Kidney capillary endothelial cell (primary cell): ENCODE results near the gene CDK17.
A peak's percentile ranks its signal among the peaks of the same experiment; 100 is the strongest.

Experiments
- DNase-seq: peaks from one replicate; pipeline ENCODE4 v3.0.0-alpha.2; 2018; ENCODE audit warnings: low spot score

CDK17 gene

DNA sequence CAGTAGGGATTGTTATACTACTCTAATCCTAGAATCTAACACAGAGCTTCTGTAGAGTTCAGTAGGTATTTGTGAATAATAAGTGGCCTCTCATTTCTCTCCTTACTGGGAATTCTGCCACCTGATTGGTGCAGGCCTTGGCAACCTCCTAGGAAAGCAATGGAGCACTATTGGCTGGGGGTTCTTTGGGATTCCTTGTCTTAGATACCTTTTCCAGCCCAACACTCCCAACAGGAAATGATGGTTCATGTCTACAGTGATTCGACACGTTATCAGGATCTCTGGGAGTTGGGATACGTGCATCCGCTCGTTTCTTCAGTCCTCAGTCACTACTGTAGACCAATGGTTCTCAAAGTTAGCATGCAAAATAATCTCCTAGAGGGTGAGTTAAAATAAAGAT is 138.7 kb downstream of the CDK17 start:
- DNase-seq: no peak

- DNase-seq: no peak
Observed at GRCh38 chr12:96260644-96261043, 139.6 kb downstream of the CDK17 start.

GRCh38 chr12:96260231-96260630 is 140.0 kb downstream of the CDK17 start:
- no peak for DNase-seq

- DNase-seq: no peak
Observed at GRCh38 chr12:96258104-96258961, 141.9 kb downstream of the CDK17 start.

DNA sequence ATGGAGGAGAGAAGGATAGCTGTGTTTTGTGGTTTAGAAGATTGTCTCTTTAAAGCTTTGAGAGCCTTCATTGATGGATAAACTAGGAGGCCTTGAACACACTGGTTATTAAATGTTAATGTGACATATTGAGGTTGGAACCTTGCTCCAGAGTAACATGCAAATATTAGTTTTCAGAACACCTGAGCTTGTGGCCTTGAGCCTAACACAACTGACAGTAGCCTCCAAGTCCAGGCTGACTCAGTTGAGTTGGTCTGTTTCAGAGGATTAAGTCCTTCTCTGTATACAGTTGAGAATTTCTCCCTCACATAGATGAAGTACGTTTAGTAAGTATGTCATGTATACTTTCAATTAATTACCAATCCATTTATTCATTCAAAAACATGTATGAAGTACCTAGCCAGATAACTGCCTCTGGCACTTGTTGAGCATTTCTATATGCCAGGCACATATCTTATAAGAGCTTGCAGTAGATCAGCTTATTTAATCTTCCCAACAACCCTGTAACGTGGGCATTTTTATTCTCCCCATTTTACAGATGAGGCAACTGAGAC is 142.6 kb downstream of the CDK17 start:
- DNase-seq: no peak

DNA sequence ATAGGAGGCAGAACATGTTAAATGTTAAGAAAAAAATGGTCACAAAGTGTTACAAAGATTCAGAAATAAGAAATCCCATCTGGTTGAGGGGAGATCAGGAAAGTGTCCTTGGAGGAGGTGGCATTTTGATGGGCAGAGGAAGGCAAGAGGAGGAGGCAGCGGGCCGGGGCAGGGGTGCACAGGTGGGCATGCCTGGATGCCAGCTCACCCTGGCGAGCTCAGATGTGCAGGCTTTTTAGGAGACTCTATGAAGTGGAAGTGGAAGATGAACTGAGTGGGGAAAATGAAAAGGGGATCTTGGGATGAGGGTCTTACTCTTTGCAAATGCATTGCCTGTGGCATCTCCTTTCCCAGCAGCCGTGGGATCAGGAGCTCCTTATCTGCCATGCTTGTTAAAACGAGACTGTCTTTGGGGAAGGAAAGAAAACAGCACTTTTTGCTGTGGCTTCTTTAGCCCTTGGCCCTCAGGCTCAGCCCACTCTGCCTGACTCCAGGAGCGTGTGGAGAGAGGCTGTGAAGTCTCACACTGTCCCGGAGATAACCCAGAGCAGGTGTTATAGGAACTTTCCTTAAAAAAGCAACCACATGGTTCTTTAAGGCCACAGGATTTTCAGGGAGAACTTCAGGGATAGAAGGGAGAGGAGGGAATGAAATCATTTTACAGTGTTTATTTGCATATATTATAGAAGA is 143.4 kb downstream of the CDK17 start:
- no peak for DNase-seq

- peak; percentile 89 for DNase-seq
Observed at GRCh38 chr12:96255077-96255476, 145.2 kb downstream of the CDK17 start.

- no peak for DNase-seq
Observed at GRCh38 chr12:96250119-96250685, 150.0 kb downstream of the CDK17 start.

DNA sequence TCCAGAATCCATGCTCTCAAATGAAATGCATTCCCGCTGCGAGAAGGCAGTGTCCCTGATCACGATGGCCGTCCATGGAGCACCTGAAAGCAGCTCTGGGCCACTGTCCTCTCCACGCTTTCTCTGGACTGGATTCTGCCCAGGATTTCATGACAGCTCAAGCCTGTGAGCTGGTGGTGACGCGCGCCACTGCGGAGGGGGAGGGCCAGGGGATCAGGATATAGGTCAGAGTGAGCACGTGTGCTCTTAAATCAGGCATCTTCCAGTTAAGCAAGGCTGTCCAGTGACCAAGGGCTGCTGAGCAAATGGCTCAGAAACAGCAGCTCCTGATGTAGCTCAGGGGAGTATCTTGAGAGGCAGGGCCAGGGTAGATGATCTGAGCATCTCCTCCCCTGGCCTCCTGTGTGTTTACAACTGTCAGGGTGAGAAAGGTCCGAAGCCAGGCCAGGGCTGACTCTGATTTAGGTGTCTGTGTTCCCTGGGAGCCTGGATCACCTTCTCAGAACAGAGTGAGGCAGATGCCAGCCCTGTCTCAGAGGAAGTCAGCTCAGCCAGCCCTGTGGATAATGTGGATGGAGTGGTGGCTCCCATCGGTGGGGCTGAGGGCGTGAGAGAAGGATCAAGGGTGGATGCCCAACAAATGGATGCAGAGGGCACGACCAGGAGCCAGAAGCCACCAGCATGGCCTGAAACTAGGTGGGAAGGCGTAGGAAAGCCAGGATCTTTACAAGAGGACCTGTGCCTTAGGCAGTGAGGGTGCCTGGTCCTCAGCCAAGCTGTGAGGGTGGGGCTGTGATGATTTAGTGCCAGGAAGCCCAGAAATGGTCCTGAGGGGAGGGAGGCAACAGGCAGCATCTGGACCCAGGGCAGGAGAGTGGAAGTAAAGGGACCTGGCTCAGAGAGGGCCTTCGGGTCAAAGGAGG is 150.8 kb downstream of the CDK17 start:
- DNase-seq: peak; percentile 80

- no peak for DNase-seq
Observed at GRCh38 chr12:96248136-96248931, 151.9 kb downstream of the CDK17 start.

DNA sequence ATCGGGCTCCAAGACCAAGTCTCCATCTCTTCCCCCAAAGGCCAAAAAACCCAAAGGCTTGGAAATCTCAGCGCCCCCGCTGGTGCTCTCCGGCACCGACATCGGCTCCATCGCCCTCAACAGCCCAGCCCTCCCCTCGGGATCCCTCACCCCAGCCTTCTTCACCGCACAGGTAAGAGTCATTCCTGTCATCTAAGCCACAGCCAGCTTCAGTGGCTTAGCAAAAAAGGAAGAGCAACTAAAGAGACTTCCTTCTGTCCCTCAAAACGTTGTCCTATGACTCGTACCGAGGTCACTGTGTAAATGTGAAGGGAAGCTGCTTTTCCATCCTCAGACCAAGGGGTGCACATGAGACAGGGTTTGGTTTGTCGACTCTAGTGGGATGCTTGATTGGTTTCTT is 152.7 kb downstream of the CDK17 start:
- DNase-seq: no peak

- no peak for DNase-seq
Observed at GRCh38 chr12:96246926-96247505, 153.2 kb downstream of the CDK17 start.

DNA sequence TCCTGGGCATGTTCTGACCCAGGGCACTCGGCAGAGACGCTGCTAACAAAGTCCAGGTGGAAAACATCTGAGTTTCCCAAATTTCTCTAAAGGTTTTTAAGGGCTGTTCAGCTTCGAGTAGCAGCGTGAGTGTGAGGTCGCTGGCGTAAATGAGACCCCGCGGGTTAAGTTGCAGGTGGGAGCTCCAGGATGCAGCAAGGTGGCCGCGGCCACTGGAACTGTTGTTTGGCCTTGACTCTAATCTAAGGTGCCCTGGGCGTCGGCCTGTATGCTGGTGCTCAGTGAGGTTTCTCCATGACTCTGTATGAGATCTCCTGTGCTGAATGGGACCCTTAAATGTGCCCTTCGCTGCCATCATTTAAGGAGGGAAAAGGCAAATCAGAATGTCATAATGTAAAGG is 155.4 kb downstream of the CDK17 start:
- DNase-seq: no peak

GRCh38 chr12:96242597-96242996 is 157.6 kb downstream of the CDK17 start:
- no peak for DNase-seq

DNA sequence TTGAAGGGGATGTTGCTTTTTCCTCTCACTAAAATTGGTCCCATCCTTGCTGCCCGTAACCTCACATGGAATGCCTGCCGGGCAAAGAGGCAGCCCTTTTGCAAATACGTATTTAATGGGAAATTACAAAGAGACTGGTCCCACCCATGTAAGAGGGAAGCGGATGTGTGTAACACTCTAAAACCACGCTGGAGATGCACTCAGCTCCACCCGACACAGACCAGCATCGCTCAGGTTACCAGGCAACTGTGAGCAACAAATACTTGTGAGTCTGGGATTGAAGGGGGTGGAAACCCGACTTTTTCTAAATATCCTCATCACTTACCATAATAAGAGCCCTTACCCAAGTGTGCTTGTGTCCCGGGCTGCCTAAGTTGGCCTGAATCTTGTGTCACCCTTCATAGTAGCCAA is 158.4 kb downstream of the CDK17 start:
- DNase-seq: no peak

DNA sequence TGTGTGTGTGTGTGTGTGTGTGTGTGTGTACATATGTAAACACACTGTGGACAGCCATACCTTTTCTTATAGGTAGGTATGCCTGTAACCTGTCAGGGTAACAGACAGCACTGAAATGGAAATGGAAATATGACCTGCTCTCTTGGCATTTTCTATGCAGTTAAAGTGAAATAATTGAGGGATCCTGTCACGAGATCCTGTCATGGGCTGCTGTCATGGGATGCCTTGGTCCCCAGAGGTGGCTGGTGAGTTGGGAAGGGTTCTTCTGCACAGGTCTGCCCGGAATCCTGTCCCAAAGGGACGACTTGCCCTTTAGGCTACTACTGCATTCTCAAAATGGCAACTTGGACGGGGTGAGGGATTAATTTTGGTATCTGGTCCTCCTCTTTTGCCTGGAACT is 158.8 kb downstream of the CDK17 start:
- no peak for DNase-seq

DNA sequence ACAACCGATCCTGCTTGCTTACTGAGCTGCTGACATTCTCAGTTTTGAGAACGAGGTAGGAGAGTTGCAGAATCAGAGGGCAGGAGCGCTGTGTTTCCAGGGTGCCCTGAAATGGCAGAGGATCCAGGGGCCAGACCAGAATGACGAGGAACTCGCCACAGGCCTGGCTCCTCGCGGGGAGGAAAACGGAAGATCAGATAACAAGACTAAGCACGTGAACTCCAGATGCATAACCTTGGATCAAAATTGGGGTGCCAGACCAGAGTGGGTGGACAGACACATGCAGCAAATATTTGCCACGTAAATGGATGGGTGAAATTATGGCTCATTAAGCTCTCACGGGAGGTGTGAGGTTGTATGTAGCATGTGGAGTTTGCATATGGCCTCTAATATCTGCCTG is 159.6 kb downstream of the CDK17 start:
- DNase-seq: no peak

DNA sequence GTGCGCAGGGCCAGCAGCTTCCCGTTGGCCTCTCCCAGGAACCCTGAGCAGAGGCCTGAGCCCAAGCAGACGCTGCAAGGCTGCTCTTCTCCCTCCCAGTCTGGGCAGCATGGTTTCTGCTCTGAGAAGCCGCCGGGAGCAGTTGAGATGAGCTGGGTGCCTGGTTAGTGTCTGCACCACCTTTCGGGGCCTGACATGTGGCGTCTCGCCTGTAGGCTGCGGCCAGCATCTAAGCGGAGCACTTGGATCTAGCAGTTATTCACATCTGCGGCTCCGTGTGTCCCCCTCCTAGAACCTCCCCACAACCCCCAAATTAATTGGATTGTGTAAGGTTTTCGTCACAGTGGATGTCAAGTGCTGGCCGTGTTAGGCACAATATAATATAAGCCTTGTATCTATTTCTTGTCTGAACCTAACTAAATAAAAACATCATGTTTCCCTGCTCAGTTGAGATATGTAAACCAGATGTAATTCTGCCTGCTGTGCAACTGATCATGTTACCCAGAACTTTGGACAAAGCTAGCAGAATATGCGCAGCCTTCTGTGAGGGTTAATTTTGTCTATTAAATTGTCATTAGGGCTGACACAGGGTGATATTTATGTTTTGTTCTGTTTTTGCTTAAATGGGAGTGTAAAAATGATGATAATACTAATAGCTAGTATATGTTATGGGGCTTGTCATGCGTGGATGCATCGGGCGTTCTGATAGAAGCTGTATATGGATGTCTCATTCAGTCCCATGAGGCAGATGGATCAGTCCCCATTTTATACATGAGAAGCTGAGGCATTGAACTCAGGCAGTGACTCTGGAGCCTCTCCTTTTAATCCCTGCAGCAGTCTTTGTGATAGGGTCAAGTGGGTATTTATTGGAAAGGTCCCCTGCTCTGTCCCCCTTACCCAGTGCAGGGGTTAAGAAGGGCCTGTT is 160.3 kb downstream of the CDK17 start:
- no peak for DNase-seq

- DNase-seq: no peak
Observed at GRCh38 chr12:96238336-96239047, 161.7 kb downstream of the CDK17 start.
